GM19328 (cell line): ENCODE data around the gene TMBIM1.

Experiments used
- ATAC-seq: cut with Tn5 transposase; IDR thresholded peaks from one replicate; pipeline ENCODE4 v1.9.1; 2021; ENCODE audit warnings: mild to moderate bottlenecking, moderate library complexity; ENCODE audit not compliant: unreplicated experiment

The TMBIM1 gene

DNA sequence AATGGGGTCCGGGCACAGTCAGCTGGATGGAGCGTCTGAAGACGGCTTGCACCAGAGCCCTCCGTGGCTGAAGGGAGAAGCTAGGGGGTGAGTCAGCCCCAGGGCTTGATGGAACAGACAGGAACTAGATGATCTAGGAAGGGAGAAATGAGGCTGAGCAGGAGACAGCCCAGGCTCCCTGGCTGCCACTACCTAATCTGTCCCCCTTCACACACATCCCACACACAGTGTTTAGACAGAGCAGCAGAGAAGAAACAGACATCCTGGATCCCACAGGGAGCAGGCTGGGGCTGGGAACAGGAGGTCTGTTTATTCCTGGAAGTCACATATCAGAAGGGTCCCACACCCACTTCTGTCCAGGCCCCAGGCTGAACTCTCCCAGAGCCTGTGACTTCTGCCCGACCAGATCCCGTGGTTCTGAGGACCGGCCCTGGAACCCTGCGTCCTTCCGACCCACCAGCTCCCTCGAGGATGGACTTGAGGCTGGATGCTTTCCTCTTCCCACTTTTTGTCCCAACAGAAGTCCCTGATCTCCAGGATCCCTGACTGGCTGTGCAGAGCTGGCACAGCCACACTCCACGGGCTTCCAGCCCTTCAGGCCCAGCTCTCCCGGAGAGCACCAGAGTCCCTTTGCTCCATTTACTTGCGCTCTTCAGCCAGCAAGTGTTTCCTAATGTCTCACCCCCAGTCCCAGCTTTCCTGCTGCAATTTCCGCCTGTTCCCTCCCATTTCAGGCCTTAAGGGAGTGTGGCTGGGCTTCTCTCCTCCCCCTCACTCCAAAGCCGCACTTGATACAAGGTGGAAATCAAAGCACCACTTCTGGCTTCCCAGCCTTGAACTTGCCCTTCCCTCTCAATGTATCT, 33.0 kb downstream of the TMBIM1 start:
- ATAC-seq, result no peak

DNA sequence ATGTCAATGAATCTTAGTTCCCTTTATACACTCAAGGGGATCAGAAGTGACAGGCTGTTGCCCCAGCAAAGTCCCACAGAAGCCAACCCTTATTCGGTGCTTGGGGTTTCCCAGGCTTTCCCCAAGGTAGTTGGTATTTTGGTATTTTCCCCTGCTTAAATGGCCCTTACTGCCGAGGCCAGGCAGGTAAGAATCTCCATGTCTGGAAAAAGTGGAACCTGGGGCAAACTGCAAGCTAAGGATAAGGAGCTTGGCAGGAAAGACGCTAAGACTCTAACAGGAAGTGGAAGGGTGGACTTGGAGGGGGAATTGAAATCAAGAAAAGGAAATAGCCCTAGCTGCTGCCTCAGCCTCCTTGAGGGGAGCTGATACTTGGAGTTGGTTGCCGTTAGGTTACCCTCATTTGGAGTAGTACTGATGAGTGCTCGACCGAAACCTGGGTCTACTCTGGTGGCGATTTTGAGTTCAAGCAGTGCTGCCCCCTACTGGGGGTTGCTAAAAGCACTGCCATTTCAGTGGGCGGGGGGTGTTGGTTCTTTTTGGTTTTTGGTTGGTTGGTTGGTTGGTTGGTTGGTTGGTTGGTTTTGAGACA, 34.8 kb downstream of the TMBIM1 start:
- peak; percentile 71 for ATAC-seq

DNA sequence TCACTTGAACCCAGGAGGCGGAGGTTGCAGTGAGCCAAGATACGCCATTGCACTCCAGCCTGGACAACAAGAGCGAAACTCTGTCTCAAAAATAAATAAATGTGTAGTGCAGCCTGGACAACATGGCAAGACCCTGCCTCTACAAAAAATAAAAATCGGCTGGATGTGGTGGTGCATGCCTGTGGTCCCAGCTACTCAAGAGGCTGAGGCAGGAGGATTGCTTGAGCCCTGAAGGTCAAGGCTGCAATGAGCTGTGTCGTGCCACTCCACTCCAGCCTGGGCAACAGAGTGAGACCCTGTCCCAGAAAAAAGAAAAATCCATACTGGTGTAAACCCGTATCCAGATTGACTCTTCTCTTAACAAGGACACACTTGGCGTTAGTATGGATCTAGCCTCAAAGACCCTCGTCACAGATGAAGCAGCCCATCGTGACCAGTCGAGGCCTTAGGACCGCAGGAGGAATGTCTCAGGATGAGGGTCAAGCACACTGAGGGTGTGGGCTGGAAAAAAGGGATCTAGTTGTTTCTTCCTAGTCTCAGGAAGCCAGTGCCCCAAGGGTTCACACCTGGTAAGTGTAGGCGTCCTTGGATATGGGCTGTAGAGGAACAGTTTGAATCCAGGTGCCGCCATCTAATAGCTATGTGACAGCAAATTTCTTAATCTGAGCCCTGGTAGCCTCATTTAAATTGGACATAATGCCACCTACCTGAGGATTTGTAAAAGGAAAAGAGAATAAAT, 35.5 kb downstream of the TMBIM1 start:
- no peak for ATAC-seq

DNA sequence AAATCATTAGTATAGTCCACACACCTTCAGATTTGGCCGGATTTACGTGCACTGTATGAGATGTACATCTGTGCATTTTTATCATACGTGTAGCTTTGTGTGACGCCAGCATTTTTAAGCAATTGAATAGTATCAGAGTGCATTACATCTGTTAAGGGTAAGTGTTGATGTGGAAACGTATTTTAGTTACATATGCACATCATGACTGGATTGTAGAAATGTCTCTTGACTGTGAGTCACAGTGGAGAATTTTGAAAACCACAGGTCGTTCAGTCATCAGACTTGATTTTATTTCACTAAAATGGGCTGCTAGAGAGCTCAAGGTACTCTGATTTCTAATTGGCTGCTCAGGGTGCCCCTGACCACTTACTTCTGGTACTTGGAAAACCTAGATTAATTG, 36.9 kb downstream of the TMBIM1 start:
- ATAC-seq, result no peak

DNA sequence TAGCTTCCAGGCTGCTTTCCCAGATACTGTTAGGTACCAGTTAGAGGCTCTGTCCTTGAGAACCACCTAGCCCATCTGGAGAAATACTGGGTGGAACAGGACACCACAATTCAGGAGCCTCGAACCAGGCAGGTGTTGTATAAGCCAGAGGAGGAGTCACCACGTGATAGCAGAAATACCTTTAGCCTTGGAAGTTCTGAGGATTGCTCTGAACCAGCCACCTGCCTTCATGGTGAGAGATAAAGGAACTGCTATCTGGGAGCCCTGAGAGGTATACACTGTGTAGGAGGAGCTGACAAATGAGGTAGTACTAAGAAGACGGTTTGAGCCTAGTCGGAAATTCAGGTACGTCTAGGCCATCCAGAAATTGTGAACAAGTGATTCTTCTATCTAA, 39.1 kb downstream of the TMBIM1 start:
- ATAC-seq, result no peak

DNA sequence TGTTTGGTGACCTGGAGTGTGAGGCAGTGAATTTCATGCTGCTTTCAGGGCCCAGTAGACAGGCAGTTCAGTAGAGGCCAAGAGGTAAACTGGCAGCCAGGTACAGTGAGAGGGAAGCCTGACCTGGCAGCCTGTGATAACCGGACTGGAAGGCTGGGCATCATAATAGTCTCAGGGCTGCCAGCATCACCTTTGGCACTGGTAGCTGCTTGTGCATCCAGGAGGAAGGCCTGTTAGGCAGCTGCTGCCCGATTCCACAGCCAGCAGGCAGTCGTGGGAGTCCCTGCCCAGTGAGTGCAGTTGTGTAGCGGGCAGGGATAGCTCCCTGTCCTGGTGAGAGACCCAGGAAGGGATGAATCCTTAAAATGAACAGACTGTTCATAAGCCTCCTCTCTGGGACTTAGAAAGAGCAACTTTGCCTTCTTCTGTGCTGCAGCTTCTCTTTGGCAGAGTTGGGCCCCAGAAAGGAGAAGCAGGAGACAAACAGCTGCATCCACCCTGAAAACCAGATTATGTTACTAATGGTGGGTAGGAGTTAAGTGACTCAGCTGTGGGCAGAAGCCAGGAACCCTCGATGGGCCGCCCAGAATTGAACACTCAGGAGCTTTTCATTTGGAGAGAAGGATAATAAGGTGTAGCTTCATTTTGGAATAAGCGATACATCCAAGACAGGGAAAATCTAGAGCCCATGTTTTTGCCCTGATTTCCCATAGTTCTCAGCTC, 39.6 kb downstream of the TMBIM1 start:
- no peak for ATAC-seq

DNA sequence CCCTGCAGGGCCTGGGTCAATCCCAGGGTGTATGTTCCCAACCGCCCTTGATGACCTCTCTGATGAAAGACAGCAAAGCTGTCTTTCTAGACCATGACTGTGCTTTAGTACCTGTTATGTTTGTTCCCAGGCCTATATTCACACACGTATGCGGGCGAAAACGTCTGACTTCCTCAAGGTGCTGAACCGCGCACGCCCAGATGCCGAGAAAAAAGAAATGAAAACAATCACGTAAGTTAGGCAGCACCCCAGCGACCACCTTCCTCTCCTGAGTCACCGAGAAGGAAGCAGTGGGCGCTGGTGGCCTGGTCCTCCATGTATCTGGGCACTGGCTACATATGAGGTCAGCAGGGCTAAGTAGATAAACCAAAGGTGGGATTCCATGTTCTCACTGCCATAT, 42.6 kb downstream of the TMBIM1 start:
- ATAC-seq, result no peak

DNA sequence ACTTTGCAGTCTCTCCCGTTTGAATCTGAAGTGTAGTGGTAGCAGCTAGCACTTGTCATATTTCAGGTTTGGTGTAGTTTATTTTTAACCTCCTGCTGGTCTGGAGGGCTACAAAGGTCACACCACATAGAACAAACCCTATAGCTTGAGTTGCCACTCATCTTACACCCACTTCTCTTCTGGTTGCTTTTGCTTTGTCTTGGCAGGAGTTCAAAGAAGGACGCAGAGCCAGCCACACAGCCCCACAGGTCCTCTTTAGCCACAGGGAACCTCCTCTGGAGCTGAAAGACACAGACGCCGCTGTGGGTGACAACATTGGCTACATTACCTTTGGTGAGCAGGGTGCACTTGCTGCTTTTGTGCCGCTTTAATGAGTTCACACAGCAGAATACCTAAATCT, 47.1 kb downstream of the TMBIM1 start:
- ATAC-seq, result no peak

DNA sequence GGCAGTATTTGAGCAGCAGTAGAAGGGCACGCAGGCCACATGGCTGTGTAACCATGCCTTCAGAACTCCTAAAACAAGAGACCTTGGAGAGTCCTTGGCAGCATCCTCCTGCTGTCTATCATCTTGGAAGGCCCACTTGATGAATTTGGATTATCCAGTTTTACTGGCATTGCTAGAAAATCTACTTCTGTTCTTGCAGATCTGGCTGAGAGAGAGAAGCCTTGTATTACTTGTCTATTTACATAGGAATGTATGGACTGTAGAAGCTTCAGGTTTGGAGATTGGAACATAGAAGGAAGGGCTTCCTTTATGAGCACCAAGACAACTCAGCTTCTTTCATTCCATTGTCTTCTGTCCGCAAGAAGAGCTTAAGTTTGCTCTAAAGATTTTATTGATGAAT, 47.6 kb downstream of the TMBIM1 start:
- no peak for ATAC-seq

DNA sequence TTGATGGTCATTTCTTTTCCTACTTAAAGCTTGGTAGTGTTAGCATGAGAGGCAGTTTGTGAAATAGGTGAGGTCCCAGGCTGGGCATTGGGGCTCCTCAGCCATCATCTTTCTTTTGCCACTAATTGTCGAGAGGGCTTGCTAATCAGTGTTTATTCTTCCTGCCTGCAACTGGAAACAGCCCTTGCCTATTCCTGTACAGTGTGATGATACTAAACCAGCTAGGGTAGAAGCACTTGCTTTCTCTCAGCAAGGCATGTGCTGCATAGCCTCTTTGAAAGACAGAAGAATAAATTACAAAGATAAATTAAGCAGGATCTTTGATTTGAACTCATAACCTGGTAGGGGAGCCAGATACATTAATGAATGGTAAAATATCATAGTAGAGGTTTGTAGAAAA, 48.1 kb downstream of the TMBIM1 start:
- no peak for ATAC-seq

DNA sequence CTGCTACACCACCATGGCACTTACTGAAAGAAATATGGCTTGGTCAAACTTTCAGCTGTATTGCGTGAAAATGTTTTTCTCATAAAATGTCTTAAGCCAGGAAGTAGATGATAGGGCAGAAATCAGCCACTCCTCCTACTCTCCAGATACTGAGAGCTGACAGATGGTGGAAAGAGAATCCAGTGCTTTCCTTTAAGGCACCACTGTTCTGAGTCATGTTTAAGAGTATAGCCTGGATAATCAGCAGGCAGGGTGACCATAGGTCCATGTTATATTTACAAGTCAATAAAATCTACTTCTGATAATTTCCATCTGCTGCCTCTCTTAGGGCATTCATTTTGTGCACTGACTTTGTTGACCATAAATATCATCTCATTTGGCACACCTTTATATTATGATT, 53.4 kb downstream of the TMBIM1 start:
- no peak for ATAC-seq

DNA sequence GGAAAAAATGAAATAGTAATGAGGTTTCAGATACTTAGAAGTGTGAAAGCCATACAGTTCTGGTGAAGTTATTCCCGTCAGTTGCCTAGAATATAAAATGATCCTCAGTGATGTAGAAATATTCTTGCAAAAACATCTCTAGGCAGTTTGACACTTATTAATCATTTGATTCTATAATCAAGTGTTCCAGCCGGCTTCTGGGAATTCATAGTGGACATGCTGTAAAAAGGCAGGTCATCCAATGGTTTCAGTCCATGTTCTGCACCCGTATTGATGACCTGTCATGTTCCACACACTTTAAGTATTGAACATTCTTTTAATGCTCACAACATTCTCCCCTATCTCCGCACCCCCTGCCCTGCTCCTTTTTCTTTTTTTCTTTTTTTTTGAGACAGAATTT, 55.5 kb downstream of the TMBIM1 start:
- ATAC-seq, result no peak

DNA sequence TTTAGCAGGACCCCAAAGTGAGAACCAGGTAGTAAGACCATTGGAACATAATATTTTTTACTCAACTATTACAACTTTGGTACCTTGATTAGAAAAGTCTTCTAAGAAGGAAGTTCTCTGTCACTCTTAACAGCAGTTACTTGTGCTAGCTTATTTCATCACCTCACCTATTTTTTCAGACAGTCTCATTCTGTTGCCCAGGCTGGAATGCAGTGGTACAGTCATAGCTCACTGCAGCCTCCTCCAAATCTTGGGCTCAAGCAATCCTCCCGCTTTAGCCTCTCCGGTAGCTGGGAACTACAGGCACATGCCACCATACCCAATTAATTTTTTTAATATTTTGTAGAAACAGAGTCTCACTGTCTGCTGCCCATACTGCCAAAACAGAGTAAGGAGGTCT, 57.3 kb downstream of the TMBIM1 start:
- ATAC-seq, result no peak

DNA sequence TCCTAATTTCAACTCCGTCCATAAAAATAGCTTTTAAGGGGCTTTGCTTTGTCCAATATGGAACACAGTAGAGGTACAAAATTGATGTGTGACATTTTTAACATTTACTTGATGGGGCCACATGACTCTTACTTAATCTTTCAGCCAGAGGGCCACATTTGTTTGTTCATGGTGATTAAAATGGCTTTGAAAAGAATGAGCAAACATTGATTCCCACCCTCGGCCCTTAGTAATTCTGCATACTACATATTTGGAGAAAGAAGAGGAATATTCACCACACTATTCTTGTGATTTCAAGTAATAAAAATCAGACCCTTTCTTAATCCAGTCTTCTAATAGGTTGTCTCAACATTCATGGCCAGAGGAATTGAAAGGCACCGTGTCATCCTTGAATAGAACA, 57.8 kb downstream of the TMBIM1 start:
- ATAC-seq, result no peak

DNA sequence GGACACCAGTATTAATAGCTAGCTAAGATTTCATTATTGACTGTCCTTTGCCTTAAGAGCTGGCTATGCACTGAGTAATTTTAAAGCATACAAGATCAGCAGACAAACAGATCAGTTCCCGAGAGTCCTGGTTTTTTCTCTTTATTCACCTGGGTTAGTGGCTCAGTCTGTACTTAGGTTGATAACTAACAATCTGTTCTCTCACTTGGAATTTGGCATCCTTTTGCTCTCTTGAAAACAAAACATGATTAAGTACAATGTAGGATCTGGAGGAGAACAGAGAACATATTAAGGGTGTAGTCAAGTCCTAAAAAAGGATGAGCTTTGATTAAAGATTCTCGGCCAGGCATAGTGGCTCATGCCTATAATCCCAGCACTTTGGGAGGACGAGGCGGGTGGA, 58.8 kb downstream of the TMBIM1 start:
- no peak for ATAC-seq

DNA sequence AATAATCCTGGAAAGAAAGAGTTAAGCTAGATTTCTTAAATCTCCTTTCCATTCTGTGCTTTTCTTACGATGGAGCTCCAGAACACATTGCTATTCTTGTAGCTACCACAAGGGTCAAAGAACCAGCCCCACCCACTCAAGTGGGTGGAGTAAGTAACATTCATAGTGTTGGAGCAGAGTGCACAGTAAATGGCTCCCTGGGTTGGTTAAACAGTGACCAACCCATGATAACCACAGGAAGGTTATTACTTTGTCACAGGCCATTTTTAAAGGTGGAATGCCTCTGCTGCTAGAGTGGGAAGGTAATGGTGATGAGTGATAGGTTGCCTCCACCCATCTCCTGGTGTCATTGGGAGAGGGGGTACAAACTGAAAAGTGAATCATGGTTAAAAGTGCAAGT, 61.4 kb downstream of the TMBIM1 start:
- ATAC-seq, result no peak

DNA sequence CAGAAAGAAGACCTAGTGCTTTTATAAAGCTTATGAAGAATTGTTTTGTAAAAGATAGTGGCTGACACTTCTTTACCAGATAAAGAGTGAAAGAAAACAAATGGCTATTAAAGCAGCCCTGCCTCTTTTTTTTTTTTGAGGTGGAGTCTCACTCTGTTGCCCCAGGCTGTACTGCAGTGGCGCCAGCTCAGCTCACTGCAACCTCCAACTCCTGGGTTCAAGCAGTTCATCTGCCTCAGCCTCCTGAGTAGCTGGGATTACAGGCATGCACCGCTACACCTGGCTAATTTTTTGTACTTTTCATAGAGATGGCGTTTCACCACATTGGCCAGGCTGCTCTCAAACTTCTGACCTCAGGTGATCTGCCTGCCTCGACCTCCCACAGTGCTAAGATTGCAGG, 62.5 kb downstream of the TMBIM1 start:
- no peak for ATAC-seq

DNA sequence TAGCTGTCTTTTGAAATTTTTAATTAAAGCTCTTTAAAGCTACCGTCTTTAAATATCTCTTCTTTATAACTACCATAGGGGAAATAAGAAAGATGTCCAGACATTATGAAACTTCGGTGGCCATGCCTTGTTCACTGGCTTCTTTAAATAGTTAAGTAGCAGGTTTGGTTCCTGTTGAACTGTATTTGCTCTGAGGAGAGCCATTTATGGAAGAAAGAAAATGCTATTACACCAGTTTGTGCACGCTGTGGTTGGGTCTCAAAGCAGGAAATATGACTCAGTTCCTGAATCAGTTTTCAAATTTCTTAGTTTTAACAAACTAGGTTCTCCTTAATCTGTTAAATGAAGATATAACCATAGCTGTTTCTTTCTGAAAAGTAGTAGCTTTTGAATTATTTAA, 63.1 kb downstream of the TMBIM1 start:
- ATAC-seq, result peak; percentile 92

DNA sequence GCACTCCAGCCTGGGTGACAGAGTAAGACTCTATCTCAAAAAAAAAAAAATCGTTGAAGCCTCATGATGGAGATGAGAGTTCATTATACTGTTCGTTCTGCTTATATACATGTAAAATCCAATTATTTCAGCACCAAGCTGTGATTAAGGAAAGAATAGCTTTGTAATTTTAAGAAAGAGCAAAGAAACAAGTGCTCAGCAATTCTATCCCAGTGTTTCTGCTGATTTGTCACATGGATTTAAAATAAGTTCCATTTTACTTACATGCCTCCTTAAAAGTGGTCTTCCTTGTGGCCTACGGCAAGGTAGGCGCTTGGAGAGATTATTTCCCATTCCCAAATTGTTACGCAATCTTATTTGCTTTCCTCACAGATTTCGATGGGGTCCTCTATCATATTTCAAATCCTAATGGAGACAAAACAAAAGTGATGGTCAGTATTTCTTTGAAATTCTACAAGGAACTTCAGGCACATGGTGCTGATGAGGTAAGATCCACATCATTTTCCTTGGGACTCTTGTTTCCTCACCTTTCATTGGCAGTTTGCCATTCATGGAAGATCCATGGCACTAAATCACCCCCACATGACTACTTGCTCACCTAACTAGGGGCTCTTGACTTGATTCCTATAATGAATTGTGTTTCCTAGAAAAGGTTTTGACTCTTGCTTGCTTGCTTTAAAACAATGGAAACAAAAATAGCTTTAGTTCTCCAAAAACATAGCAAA, 63.8 kb downstream of the TMBIM1 start:
- ATAC-seq, result no peak

DNA sequence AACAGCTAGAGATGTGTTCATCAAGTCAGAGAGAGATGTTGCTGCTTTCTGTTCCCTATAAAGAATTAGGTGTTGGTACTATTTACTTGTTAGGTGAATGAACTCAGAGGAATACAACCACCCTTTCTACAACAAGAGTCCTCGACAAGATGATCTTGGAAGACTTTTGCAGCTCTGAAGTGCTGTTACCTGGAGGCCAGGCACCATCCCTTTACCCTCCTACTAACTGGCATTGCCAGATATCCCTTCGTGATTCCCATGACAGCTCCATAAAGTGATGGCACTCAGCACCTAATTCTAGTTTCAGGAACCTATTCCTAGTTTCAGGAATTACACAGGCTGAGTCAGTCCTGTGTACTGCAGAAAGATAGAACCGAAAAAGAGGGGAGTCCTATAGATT, 65.4 kb downstream of the TMBIM1 start:
- ATAC-seq, result no peak
